Bronchial epithelial cell (primary cell): ENCODE results near the gene AGRN. TPM values are rescaled to one million over a fixed set of nuclear protein-coding genes. Genes with fewer than 3 reads are reported as not detected.
A peak's percentile ranks its signal among the peaks of the same experiment; 100 is the strongest.
"Not testable (repeated sequence)": the region's sequence is repeated elsewhere in the genome, so short reads cannot be mapped to it uniquely, and the experiment has no call there.

Source experiments
- DNase-seq: peaks from one replicate; pipeline ENCODE4 v3.0.0-alpha.2; 2010; ENCODE audit warnings: low read depth
- FAIRE-seq: peaks from 2 replicates; lab custom pipeline; 2011; peaks lifted over from hg19 to GRCh38; lab: Jason Lieb, UNC
- H3K27me3 ChIP-seq: 2 replicates; pipeline ENCODE4 v1.5.1; 2011; ENCODE audit warnings: low read length; ENCODE audit not compliant: control insufficient read depth, insufficient read depth
- H3K36me3 ChIP-seq: 2 replicates; pipeline ENCODE4 v1.5.1; 2011; ENCODE audit warnings: low read length; ENCODE audit not compliant: control insufficient read depth, insufficient read depth
- H3K4me3 ChIP-seq: 2 replicates; pipeline ENCODE4 v1.5.1; 2011; ENCODE audit warnings: mild to moderate bottlenecking, low read depth, low read length, control low read depth
- total RNA-seq: library from RNA; depleted of rRNA; stranded (reverse); fragments of >200 nt; gene quantifications from 2 replicates; pipeline ENCODE4 v1.2.1, GENCODE V29; 2014
- TF ChIP-seq, protein P1 (sequence below): IDR thresholded peaks from 2 replicates; pipeline ENCODE4 v1.5.1; 2011; ENCODE audit warnings: mild to moderate bottlenecking, moderate library complexity, low read length, control low read depth, inconsistent platforms; ENCODE audit not compliant: insufficient read depth, severe bottlenecking

The AGRN gene
- total RNA-seq, 1 donor from 2014 or later: 117 TPM

DNA sequence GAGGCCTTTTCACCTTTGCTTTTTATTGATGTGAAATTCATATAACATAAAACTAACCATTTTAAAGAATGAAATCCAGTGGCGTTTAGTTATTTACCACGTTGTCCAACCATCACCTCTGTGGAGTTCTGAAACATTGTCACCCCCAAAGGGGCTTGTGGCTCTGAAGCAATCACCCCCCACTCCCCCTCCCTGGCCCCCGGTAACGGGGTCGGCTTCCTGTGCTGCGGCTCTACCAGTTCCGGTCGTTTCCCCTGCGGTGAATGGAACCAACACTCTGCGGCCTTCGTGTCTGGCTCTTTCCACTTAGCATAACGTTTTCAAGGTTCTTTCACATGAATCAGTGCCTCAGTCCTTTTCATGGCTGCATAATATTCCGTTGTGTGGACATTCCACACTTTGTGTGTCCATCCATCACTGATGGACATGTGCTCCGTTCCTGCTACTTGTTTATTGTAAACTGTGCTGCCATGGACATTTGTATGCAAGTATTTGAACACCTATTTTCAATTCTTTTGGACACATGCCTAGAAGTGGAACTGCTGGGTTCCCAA is 8.4 kb upstream of the AGRN start:
- TF ChIP-seq, protein P1, sequence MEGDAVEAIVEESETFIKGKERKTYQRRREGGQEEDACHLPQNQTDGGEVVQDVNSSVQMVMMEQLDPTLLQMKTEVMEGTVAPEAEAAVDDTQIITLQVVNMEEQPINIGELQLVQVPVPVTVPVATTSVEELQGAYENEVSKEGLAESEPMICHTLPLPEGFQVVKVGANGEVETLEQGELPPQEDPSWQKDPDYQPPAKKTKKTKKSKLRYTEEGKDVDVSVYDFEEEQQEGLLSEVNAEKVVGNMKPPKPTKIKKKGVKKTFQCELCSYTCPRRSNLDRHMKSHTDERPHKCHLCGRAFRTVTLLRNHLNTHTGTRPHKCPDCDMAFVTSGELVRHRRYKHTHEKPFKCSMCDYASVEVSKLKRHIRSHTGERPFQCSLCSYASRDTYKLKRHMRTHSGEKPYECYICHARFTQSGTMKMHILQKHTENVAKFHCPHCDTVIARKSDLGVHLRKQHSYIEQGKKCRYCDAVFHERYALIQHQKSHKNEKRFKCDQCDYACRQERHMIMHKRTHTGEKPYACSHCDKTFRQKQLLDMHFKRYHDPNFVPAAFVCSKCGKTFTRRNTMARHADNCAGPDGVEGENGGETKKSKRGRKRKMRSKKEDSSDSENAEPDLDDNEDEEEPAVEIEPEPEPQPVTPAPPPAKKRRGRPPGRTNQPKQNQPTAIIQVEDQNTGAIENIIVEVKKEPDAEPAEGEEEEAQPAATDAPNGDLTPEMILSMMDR: no peak
- no peak for FAIRE-seq

DNA sequence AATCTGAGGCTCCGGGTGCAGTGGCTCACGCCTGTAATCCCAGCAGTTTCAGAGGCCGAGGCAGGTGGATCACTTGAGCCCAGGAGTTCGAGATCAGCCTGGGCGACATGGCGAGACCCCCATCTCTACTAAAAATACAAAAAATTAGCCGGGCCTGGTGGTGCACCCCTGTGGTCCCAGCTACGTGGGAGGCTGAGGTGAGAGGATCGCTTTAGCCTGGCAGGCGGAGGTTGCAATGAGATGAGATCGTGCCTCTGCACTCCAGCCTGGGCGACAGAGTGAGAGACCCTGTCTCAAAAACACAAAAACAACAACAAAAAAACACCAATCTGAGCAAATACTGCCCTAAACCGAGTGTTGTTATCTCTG is 7.2 kb upstream of the AGRN start:
- not testable (repeated sequence) for H3K27me3 ChIP-seq, H3K36me3 ChIP-seq, FAIRE-seq, DNase-seq
- H3K4me3 ChIP-seq: peak overlapping the region; percentile 70

More for the DNA sequence above, 8.4 kb upstream of the AGRN start:
- no peaks in the 10 kb centered on the region for H3K27me3 ChIP-seq
- no peaks in the 10 kb centered on the region for H3K36me3 ChIP-seq
- no peak overlapping the region for H3K4me3 ChIP-seq
- DNase-seq: no peak

DNA sequence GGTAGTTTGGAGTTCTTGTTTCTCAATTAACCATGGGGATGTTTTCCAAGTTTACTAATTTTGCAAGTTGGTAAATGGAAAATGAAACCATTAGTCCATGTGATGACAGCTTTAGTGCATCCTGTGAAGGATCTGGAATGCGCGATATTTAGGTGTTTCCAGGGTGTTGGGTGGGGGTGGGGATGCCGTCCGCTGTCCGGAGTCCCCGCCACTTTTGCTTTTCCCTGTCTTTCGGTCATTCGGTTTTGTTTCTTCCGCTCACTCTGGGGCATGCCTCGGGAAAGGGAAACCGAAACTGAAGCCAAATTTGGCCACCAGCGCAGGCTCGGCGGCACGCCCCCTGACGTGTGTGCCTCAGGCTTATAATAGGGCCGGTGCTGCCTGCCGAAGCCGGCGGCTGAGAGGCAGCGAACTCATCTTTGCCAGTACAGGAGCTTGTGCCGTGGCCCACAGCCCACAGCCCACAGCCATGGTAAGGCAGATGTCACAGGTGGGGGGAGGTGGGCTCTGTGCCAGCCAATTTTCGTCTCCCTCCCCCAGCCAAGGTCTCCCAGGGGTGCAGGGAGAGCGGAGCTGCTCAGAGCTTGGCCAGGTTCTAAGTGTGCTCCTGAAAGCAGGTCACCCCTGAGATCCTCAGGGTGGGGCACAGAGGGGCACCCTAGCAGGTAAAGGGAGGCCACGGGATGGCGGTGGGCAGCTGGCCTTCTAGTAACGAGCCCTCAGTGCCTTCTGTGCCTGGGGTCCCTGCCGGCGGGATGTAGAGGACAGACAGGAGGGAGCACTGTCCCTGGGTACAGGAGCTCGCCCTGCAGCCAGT is 6.6 kb upstream of the AGRN start, which contains the start of gene ISG15:
Gene ISG15, plus strand, starts transcription at position 393 of the 817 bp plus-strand sequence. Its CDS starts 77 bp downstream, at position 470.
- TF ChIP-seq, protein P1: no peak
- FAIRE-seq: no peak
- peak; percentile 66 for DNase-seq

DNA sequence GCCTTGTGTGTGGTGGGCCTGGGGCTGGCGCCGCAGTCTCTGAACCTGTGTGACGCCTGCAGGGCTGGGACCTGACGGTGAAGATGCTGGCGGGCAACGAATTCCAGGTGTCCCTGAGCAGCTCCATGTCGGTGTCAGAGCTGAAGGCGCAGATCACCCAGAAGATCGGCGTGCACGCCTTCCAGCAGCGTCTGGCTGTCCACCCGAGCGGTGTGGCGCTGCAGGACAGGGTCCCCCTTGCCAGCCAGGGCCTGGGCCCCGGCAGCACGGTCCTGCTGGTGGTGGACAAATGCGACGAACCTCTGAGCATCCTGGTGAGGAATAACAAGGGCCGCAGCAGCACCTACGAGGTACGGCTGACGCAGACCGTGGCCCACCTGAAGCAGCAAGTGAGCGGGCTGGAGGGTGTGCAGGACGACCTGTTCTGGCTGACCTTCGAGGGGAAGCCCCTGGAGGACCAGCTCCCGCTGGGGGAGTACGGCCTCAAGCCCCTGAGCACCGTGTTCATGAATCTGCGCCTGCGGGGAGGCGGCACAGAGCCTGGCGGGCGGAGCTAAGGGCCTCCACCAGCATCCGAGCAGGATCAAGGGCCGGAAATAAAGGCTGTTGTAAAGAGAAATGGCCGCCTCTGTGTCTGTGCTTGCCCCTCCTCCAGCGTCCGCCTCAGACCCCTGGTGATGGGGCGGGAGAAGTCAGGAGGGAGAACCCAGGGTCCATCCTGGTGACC is 5.8 kb upstream of the AGRN start:
- FAIRE-seq (no peak), DNase-seq (no peak)
- H3K36me3 ChIP-seq: no peaks in the 10 kb centered on the region
- H3K4me3 ChIP-seq: peak overlapping the region; percentile 70
- H3K27me3 ChIP-seq: no peaks in the 10 kb centered on the region
- TF ChIP-seq, protein P1: no peak

More for the DNA sequence above, 6.6 kb upstream of the AGRN start, which contains the start of gene ISG15:
- Histone ChIP-seq H3K36me3 (no peaks in the 10 kb centered on the region), H3K27me3 (no peaks in the 10 kb centered on the region), H3K4me3 (peak within 1 kb of the TSS; percentile 70)

DNA sequence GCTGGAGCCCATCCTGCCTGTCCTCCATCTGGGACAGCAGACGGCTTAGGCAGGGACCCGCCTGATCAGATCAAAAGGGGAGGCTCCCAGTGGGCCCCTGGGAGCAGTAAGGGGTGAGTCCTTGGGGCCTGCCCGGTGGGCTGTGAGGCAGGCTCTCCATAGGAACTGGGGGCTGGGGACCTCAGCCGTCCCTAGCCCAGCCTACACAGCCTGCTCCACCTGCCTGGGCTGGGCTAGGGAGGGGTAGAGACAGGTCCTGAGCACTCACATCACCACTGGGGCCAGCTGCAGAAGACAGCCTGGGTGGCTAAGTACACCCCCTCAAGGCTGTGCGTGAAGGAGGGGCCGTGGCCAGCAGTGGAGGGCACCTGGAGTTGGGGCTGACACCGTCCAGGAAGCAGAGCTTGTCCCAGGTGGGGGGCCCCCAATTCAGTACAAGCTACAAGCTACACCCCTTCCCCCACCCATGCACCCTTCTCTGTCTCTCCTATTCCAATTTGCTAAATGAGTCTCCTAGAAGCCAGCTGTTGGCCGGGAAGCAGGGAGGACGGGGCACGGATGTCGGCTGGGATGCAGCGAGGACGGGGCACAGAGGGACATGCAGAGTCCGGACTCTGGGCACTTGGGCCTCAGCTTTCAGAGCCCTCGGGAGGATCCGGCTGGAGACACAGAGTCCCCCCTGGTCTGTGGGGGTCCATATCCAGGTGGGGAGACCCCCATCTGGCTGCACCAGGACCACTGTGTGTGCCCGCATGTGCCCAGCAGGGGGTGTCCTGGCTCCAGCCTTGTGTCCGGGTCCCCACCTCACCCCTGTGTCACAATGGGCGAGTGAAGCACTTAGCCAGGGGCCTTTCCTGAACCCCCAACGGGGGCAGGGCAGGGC is 4.9 kb upstream of the AGRN start:
- no peak for FAIRE-seq
- Histone ChIP-seq H3K4me3 (no peak overlapping the region), H3K27me3 (no peaks in the 10 kb centered on the region), H3K36me3 (no peaks in the 10 kb centered on the region)
- TF ChIP-seq, protein P1: peak; percentile 49
- DNase-seq: no peak

DNA sequence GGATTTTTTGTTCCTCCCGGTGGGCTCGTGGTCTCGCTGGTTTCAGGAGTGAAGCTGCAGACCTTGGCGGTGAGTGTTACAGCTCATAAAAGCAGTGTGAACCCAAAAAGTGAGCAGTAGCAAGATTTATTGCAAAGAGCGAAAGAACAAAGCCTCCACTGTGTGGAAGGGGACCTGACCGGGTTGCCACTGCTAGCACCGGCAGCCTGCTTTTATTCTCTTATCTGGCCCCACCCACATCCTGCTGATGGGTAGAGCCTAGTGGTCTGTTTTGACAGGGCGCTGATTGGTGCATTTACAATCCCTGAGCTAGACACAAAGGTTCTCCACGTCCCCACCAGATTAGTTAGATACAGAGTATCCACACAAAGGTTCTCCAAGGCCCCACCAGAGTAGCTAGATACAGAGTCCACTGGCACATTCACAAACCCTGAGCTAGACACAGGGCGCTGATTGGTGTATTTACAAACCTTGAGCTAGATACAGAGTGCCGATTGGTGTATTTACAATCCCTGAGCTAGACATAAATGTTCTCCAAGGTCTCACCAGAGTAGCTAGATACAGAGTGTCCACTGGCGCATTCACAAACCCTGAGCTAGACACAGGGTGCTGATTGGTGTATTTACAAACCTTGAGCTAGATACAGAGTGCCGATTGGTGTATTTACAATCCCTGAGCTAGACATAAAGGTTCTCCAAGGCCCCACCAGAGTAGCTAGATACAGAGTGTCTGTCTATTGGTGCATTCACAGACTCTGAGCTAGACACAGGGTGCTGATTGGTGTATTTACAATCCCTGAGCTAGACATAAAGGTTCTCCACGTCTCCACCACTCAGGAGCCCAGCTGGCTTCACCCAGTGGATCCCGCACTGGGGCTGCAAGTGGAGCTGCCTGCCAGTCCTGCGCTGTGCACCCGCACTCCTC is 2.3 kb upstream of the AGRN start:
- FAIRE-seq, H3K4me3 ChIP-seq, DNase-seq, H3K27me3 ChIP-seq, H3K36me3 ChIP-seq: not testable (repeated sequence)

DNA sequence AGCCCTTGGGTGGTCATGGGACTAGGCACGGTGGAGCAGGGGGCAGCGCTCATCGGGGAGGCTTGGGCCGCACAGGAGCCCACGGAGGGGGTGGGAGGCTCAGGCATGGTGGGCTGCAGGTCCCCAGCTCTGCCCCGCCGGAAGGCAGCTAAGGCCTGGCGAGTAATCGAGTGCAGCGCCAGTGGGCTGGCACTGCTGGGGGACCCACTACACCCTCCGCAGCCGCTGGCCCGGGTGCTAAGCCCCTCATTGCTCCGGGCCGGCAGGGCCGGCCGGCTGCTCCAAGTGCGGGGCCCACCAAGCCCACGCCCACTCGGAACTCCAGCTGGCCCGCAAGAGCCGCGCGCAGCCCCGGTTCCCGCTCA is 1.6 kb upstream of the AGRN start:
- not testable (repeated sequence) for FAIRE-seq, H3K4me3 ChIP-seq, DNase-seq, H3K36me3 ChIP-seq, H3K27me3 ChIP-seq
